LNCaP clone FGC (cell line): ENCODE measurements around the gene C1S.

Source experiments
- DNase-seq: peaks from one replicate; pipeline ENCODE4 v3.0.0-alpha.2; 2011; ENCODE audit warnings: low read depth
- H3K4me3 ChIP-seq: 2 replicates; pipeline ENCODE4 v1.5.1; 2011; ENCODE audit warnings: mild to moderate bottlenecking, low read depth, low read length, control low read depth
- CTCF ChIP-seq: IDR thresholded peaks from 2 replicates; pipeline ENCODE4 v1.5.1; 2012; ENCODE audit warnings: mild to moderate bottlenecking; ENCODE audit not compliant: control insufficient read depth, insufficient read depth; ENCODE audit errors: extremely low read depth

C1S gene

DNA sequence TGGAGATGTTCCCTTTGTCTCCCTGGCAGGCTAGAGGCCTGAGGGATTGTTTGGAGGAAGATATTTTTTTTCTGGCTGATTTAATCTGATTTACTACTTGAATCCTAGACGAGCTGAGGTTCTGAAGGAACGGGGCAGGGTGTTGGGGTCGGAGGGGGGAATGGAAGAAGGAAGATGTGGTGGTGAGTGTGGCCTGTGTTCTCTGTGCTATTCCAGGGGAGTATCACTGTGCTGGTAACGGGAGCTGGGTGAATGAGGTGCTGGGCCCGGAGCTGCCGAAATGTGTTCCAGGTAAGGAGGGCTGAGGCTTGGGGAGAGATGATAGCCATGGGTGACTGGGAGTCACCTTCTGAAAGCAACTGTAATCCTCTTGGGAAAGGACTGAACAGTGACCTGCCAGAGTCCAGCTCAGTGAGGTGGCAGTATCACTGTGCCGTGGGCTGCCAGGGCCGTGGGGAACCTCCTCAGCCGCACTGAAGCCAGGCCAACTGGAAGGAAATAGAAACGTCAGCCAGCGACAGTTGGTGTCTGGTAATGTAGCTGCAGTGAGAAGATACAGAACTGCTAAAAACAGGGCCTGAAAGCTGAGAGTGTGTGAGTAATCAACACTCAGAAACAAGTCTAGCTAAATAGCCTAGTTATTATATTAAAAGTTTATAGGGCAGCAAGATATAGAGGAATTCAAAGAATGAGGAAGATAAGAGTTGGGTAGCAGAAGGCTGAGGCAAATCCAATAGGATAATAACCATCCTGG is 7.9 kb downstream of the C1S start:
- TF ChIP-seq CTCF, result no peak
- DNase-seq, result no peak
- no peak overlapping the region for H3K4me3 ChIP-seq

DNA sequence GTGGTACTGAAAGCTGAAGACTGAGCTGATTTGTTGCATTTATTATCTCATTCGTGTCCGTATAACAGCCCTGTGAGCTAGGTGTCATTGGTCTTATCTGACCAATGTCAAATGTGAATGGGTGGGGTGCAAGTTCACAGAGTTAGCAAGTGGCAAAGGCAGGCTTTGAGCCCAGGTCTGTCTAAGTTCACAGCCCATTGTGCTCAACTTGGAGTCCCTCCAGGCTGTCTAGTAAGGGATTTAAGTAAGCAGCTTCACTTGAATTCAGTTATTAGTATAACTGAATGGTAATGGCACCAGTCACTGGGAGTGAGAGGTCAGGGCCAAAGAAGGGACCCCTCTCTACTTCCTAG is 8.5 kb downstream of the C1S start:
- H3K4me3 ChIP-seq, result no peak overlapping the region
- no peak for DNase-seq
- TF ChIP-seq CTCF, result no peak

DNA sequence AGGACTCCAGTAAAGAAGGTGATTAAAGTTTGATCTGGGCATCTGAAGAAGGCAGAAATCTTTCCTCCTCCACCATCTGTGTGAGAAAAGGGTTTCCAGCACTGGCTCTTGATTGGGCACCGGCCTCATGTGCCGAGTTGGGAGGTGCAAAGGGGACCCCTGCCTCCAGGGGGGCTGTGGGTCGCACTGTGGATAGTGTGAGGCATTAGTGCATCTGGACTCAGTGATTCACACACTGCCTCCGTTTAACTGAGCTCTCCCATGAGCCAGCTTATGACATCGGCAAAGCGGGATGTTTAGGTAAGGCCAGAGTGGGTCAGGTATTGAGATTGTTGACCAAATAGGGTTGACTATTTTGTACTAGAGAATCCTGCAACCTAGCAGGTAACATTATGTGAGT is 8.9 kb downstream of the C1S start:
- no peak overlapping the region for H3K4me3 ChIP-seq
- DNase-seq, result no peak
- no peak for TF ChIP-seq CTCF

DNA sequence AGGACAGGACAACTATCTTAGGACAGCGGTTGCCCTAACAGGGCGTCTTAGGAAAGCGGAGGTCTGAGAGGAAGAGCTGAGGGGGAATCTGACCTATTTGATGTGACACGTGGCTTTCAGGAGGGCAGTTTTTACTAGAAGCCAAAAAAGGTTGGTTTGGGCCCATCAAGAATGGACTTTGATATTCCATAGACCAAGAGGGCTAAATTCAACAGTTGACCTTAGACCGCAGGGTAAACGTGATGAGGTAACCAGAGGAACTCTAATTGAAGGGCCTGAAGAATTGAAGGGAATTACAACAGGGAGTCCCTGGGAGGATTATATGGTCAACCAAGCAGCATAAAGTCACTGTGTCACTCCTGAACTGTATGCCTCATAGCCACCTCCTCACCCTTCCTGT is 11.5 kb downstream of the C1S start:
- TF ChIP-seq CTCF, result no peak
- DNase-seq, result no peak
- no peak overlapping the region for H3K4me3 ChIP-seq

- DNase-seq, result no peak
- no peak overlapping the region for H3K4me3 ChIP-seq
- TF ChIP-seq CTCF, result no peak
Measured at GRCh38 chr12:7072554-7072953, 12.0 kb downstream of the C1S start.

DNA sequence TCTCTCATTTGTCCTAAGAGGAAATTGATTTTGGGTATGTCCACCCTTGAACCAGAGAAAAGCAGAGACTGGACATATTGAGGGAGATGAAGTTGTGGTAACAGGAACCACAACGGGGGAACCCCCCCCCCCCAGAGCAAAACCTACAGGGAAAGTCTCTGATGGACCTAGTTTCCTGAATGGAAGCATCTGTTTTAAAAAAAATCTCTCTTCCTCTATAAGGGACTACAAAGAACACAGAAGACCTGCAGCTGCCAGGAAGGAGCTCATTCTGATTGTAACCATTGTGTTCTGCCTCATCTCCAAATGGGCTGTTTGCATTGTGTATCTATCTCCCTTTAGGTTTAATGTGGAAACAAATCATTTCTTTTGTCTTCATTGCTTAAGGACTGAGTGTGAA is 13.4 kb downstream of the C1S start:
- DNase-seq, result no peak
- TF ChIP-seq CTCF, result no peak
- H3K4me3 ChIP-seq, result no peak overlapping the region

DNA sequence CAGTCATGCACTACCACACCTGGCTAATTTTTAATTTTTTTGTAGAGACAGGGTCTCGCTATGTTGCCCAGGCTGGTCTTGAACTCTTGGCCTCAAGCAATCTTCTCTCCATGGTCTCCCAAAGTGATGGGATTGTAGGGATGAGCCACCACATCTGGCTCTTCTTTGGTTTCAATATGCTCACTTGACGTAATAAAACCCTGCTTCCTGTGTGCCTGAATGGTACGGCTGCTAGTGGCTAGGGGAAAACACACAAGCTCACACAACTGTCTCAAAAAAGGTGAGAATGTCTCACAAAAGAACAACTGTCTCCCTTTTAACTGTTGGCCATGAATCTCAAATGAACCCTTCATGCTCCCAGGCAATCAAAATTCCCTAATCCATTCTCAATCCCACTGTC is 15.0 kb downstream of the C1S start:
- H3K4me3 ChIP-seq, result no peak overlapping the region
- no peak for TF ChIP-seq CTCF
- DNase-seq, result no peak
